Measurements from ENCODE around the gene CREB5.
"Not testable (repeated sequence)": the region's sequence is repeated elsewhere in the genome, so short reads cannot be mapped to it uniquely, and the experiment has no call there.

CREB5 gene

GRCh38 chr7:28411876-28412662 lies at the start of gene CREB5:
TSS of gene CREB5 (plus strand) at chr7:28412518. CDS start at chr7:28412915, 397 bp downstream.
- DNase-seq (ENCODE audit: low spot score), result no peak

GRCh38 chr7:28362812-28363211 lies 49.5 kb upstream of the CREB5 start:
- DNase-seq (ENCODE audit: low spot score), result no peak

- DNase-seq (ENCODE audit: low spot score), result no peak
Measured at GRCh38 chr7:28364082-28364481, 48.2 kb upstream of the CREB5 start.

- DNase-seq (ENCODE audit: low spot score), result no peak
Measured at GRCh38 chr7:28369523-28369922, 42.8 kb upstream of the CREB5 start.

- DNase-seq (ENCODE audit: low spot score), result no peak
Measured at GRCh38 chr7:28371846-28372245, 40.5 kb upstream of the CREB5 start.

GRCh38 chr7:28373990-28374389 lies 38.3 kb upstream of the CREB5 start:
- no peak for DNase-seq (ENCODE audit: low spot score)

- no peak for DNase-seq (ENCODE audit: low spot score)
Measured at GRCh38 chr7:28375729-28376128, 36.6 kb upstream of the CREB5 start.

- no peak for DNase-seq (ENCODE audit: low spot score)
Measured at GRCh38 chr7:28376634-28377033, 35.7 kb upstream of the CREB5 start.

- no peak for DNase-seq (ENCODE audit: low spot score)
Measured at GRCh38 chr7:28378574-28379149, 33.7 kb upstream of the CREB5 start.

GRCh38 chr7:28381466-28381865 lies 30.9 kb upstream of the CREB5 start:
- DNase-seq (ENCODE audit: low spot score), result no peak

- DNase-seq (ENCODE audit: low spot score), result no peak
Measured at GRCh38 chr7:28382144-28382543, 30.2 kb upstream of the CREB5 start.

- no peak for DNase-seq (ENCODE audit: low spot score)
Measured at GRCh38 chr7:28383975-28384374, 28.3 kb upstream of the CREB5 start.

GRCh38 chr7:28389504-28390395 lies 22.6 kb upstream of the CREB5 start:
- DNase-seq (ENCODE audit: low spot score), result no peak

GRCh38 chr7:28390426-28390825 lies 21.9 kb upstream of the CREB5 start:
- no peak for DNase-seq (ENCODE audit: low spot score)

- no peak for DNase-seq (ENCODE audit: low spot score)
Measured at GRCh38 chr7:28392289-28392688, 20.0 kb upstream of the CREB5 start.

- no peak for DNase-seq (ENCODE audit: low spot score)
Measured at GRCh38 chr7:28395404-28395803, 16.9 kb upstream of the CREB5 start.

GRCh38 chr7:28395831-28396230 lies 16.5 kb upstream of the CREB5 start:
- DNase-seq (ENCODE audit: low spot score), result no peak

- DNase-seq (ENCODE audit: low spot score), result no peak
Measured at GRCh38 chr7:28397141-28397540, 15.2 kb upstream of the CREB5 start.

- no peak for DNase-seq (ENCODE audit: low spot score)
Measured at GRCh38 chr7:28400838-28401360, 11.4 kb upstream of the CREB5 start.

GRCh38 chr7:28401567-28401966 lies 10.8 kb upstream of the CREB5 start:
- not testable (repeated sequence) for DNase-seq (ENCODE audit: low spot score)

GRCh38 chr7:28405662-28406061 lies 6.7 kb upstream of the CREB5 start:
- peak; percentile 93 for DNase-seq (ENCODE audit: low spot score)

- DNase-seq (ENCODE audit: low spot score), result no peak
Measured at GRCh38 chr7:28406192-28406591, 6.1 kb upstream of the CREB5 start.

- no peak for DNase-seq (ENCODE audit: low spot score)
Measured at GRCh38 chr7:28407651-28408050, 4.7 kb upstream of the CREB5 start.
